Measurements from ENCODE around the gene ETV7.

Gene ETV7

GRCh38 chr6:36318690-36319435, 68.6 kb downstream of the ETV7 start:
- Histone ChIP-seq H3K9ac (ENCODE audit: low read length in 5 of 5) (no peak overlapping the region), H3K27ac (ENCODE audit: low read depth, low read length) (no peak overlapping the region), H3K4me1 (ENCODE audit: control insufficient read depth in 5 of 5, insufficient read depth in 5 of 5, low read length in 5 of 5) (no peaks in the 10 kb centered on the region), H3K27me3 (ENCODE audit: control insufficient read depth in 5 of 5, insufficient read depth in 4 of 5, low read length in 5 of 5) (peaks cover 0 to 12% (median 6%) of the 10 kb centered on the region in 5 donors), H3K36me3 (ENCODE audit: control insufficient read depth in 5 of 5, insufficient read depth in 5 of 5, low read length in 5 of 5) (no peaks in the 10 kb centered on the region), H3K4me3 (ENCODE audit: low read depth in 1 of 5, low read length in 5 of 5) (no peak overlapping the region), H3K9me3 (ENCODE audit: control insufficient read depth in 5 of 5, low read length in 5 of 5) (no peaks in the 10 kb centered on the region)

- Histone ChIP-seq H3K36me3 (ENCODE audit: control insufficient read depth in 5 of 5, insufficient read depth in 5 of 5, low read length in 5 of 5) (no peaks in the 10 kb centered on the region), H3K27me3 (ENCODE audit: control insufficient read depth in 5 of 5, insufficient read depth in 4 of 5, low read length in 5 of 5) (peaks cover 0 to 11% (median 3%) of the 10 kb centered on the region in 5 donors), H3K9me3 (ENCODE audit: control insufficient read depth in 5 of 5, low read length in 5 of 5) (no peaks in the 10 kb centered on the region), H3K4me1 (ENCODE audit: control insufficient read depth in 5 of 5, insufficient read depth in 5 of 5, low read length in 5 of 5) (peaks cover 1 to 6% (median 4%) of the 10 kb centered on the region in 5 donors), H3K9ac (ENCODE audit: low read length in 5 of 5) (no peak overlapping the region), H3K27ac (ENCODE audit: low read depth, low read length) (no peak overlapping the region), H3K4me3 (ENCODE audit: low read depth in 1 of 5, low read length in 5 of 5) (no peak overlapping the region)
Observed at GRCh38 chr6:36317623-36318022, 69.8 kb downstream of the ETV7 start.
